HG03097 (cell line): ENCODE data around the gene ELP4.

Source experiments
- ATAC-seq: cut with Tn5 transposase; IDR thresholded peaks from one replicate; pipeline ENCODE4 v1.9.1; 2021; ENCODE audit not compliant: unreplicated experiment, low FRiP score

Gene ELP4

GRCh38 chr11:31819621-31820437, 310.3 kb downstream of the ELP4 start:
- no peak for ATAC-seq

GRCh38 chr11:31820438-31820818, 310.9 kb downstream of the ELP4 start:
- ATAC-seq = no peak

- no peak for ATAC-seq
Observed at GRCh38 chr11:31821235-31821764, 311.7 kb downstream of the ELP4 start.

- no peak for ATAC-seq
Observed at GRCh38 chr11:31821766-31822165, 312.2 kb downstream of the ELP4 start.

GRCh38 chr11:31822175-31822926, 312.8 kb downstream of the ELP4 start:
- ATAC-seq = no peak

- no peak for ATAC-seq
Observed at GRCh38 chr11:31822927-31823643, 313.5 kb downstream of the ELP4 start.

GRCh38 chr11:31823644-31824331, 314.2 kb downstream of the ELP4 start:
- no peak for ATAC-seq

GRCh38 chr11:31824332-31824878, 314.8 kb downstream of the ELP4 start:
- no peak for ATAC-seq

- ATAC-seq = no peak
Observed at GRCh38 chr11:31824879-31825837, 315.6 kb downstream of the ELP4 start.

GRCh38 chr11:31825838-31826484, 316.4 kb downstream of the ELP4 start:
- no peak for ATAC-seq

GRCh38 chr11:31826536-31827438, 317.2 kb downstream of the ELP4 start:
- ATAC-seq = no peak

- no peak for ATAC-seq
Observed at GRCh38 chr11:31827455-31828206, 318.1 kb downstream of the ELP4 start.

GRCh38 chr11:31828217-31828616, 318.6 kb downstream of the ELP4 start:
- no peak for ATAC-seq

- no peak for ATAC-seq
Observed at GRCh38 chr11:31830406-31830805, 320.8 kb downstream of the ELP4 start.

- ATAC-seq = no peak
Observed at GRCh38 chr11:31834237-31834636, 324.7 kb downstream of the ELP4 start.
